Activated CD4-positive, alpha-beta T cell treated with anti-CD3 and anti-CD28 coated beads, Interleukin-2, amount 10 ng/mL, durations not matched to agents 7 days and 5 days (primary cell): ENCODE results near the gene ZNF579. TPM values are rescaled to one million over a fixed set of nuclear protein-coding genes. Genes with fewer than 3 reads are reported as not detected.

Experiments used
- CTCF ChIA-PET: fragments of 350-600 bp; sonication (Branson Sonifier 250); formaldehyde crosslinking; loops from one replicate; lab custom pipeline; 2021; ENCODE audit warnings: antibody characterized with exemption; lab: Charles Lee
- POLR2A ChIA-PET: fragments of 350-600 bp; sonication (Branson Sonifier 250); formaldehyde crosslinking; loops from one replicate; lab custom pipeline; 2021; ENCODE audit warnings: antibody characterized with exemption; lab: Charles Lee
- DNase-seq: peaks from one replicate; pipeline ENCODE4 v3.0.0-alpha.2; 2020
- H3K27ac Mint-ChIP-seq: one replicate; pipeline ENCODE4 v1.8.0; 2021; ENCODE audit warnings: mild to moderate bottlenecking, moderate library complexity, mixed read lengths
- H3K27me3 Mint-ChIP-seq: one replicate; pipeline ENCODE4 v1.8.0; 2021; ENCODE audit warnings: mixed read lengths
- H3K36me3 Mint-ChIP-seq: one replicate; pipeline ENCODE4 v1.8.0; 2021; ENCODE audit warnings: low read depth, mixed read lengths
- H3K4me1 Mint-ChIP-seq: one replicate; pipeline ENCODE4 v1.8.0; 2021; ENCODE audit warnings: mixed read lengths
- H3K4me3 Mint-ChIP-seq: one replicate; pipeline ENCODE4 v1.8.0; 2021; ENCODE audit warnings: mild to moderate bottlenecking, moderate library complexity, mixed read lengths
- H3K9me3 Mint-ChIP-seq: one replicate; pipeline ENCODE4 v1.8.0; 2021; ENCODE audit warnings: mixed read lengths
- total RNA-seq, 2 experiments: library from RNA; stranded (reverse); gene quantifications; one replicate each; pipeline ENCODE4 v1.2.3, GENCODE V29; 2021

ZNF579 gene
- total RNA-seq, 2 experiments from 2014 or later, result 7.0 to 8.0 TPM

DNA sequence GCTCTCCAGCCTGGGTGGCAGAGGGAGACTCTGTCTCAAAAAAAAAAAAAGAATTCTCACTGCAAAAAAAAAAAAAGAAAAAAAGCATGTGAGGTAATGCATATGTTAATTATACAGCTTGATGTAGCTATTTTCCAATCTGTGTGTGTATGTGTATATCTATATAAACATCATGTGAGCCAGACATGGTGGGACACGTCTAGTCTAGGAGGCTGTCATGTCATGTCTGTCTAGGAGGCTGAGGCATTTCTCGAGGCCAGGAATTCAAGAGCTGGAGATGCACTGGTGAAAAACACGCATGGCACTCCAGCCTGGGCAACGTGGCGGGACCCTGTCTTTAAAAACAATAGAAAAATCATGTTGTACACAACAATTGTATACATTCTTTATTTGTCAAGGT, 28.4 kb downstream of the ZNF579 start:
- peaks cover 7% of the 10 kb centered on the region for H3K27me3 Mint-ChIP-seq
- no peak for DNase-seq
- H3K4me1 Mint-ChIP-seq, result no peaks in the 10 kb centered on the region
- POLR2A ChIA-PET, result no interaction called here
- no peaks in the 10 kb centered on the region for H3K9me3 Mint-ChIP-seq
- no peaks in the 10 kb centered on the region for H3K36me3 Mint-ChIP-seq
- CTCF ChIA-PET, result interaction anchor here (0.7 to 1.1 kb wide), 2 partner anchors 74 to 293 kb away, joined by 3 read pairs; no protein-coding TSS in a partner anchor
- H3K4me3 Mint-ChIP-seq, result no peak overlapping the region
- no peak overlapping the region for H3K27ac Mint-ChIP-seq

DNA sequence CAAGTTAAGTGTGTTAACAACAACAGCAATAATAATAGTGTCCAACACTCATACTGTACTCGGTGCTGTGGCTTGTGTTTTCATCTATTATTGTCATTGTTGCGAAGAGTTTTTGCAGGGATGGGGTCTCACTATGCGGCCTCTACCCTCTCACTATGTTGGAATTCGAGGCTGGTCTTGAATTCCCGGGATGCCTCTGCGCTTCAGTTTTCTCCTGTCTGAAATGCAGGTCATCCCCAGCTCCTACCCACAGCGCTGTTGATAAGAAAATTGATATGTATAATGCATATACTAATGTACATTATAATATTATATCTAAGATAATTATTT, 30.4 kb downstream of the ZNF579 start:
- ChIA-PET CTCF (no interaction called here), POLR2A (no interaction called here)
- Mint-ChIP-seq H3K27ac (no peak overlapping the region), H3K4me1 (no peaks in the 10 kb centered on the region), H3K9me3 (no peaks in the 10 kb centered on the region), H3K36me3 (no peaks in the 10 kb centered on the region), H3K4me3 (no peak overlapping the region), H3K27me3 (peaks cover 7% of the 10 kb centered on the region)
- DNase-seq, result no peak

DNA sequence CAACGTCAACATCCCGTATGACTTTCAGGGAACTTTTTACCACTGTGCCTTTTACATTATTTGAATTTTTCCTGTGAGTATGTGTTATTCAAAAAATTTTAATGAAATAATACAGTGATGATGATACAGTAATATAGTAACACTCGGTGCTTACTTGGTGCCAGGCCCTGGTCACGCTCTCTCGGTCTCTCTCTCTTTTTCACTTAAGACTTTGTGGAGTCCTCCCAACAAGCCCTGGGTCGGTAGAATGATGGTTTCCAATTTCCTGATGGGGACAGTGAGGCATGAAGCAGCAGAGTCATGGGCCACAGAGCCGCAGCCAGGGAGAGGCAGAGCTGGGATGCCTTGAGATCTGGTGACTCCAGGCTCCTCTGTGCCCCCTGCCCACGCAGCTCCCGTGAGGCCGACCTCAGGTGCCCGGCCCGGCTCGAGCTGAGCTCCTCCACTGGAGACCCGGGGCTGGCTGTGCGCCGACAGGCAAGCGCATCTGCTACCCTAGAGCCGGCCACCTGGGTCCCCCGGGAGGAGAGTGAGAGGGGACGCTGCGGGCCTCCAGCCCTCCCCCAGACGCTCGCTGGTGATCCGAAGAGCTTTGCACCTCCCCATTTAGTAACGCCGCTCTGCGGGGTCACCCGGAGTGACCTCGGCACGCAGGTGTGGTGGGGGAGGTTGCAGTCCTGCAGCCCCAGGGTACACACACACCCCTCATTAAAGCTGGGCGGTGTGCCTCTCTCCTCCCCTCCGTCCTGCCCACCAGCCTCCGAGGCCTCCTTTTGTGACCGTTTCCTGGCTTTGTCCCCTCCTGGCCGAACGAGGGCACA, 30.9 kb downstream of the ZNF579 start:
- POLR2A ChIA-PET, result no interaction called here
- H3K36me3 Mint-ChIP-seq, result no peaks in the 10 kb centered on the region
- peaks cover 7% of the 10 kb centered on the region for H3K27me3 Mint-ChIP-seq
- H3K27ac Mint-ChIP-seq, result no peak overlapping the region
- CTCF ChIA-PET, result no interaction called here
- H3K9me3 Mint-ChIP-seq, result no peaks in the 10 kb centered on the region
- no peaks in the 10 kb centered on the region for H3K4me1 Mint-ChIP-seq
- no peak overlapping the region for H3K4me3 Mint-ChIP-seq
- DNase-seq, result no peak

DNA sequence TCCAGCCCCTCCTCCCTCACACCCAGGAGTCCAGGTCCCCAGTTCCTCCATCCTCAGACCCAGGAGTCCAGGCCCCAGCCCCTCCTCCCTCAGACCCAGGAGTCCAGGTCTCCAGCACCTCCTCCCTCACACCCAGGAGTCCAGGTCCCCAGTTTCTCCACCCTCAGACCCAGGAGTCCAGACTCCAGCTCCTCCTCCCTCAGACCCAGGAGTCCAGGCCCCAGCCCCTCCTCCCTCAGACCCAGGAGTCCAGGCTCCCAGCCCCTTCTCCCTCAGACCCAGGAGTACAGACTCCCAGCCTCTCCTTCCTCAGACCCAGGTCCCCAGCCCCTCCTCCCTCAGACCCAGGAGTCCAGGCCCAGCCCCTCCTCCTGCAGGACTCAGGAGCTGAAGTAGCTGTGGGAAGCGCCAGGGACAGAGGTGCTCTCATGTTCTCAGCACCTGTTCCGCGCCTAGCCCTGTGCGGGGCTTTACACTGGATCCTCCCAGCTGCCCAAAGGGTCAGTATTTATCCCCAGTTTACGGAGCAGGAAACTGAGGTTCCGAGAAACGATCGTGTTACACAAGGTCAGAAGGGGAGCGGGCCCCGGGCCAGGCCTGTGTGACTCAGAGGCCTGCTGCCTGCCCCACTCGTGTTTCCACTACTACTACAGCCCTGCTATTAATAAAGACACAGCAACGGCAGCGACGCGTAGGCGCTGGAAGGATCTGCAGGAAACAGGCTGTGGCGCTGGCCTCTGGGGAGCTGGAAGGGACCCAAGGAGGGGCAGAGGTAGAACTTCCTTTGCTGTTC, 33.6 kb downstream of the ZNF579 start:
- CTCF ChIA-PET, result interaction anchor here (0.6 to 0.7 kb wide), 2 partner anchors 53 to 615 kb away, joined by 3 to 4 read pairs; no protein-coding TSS in a partner anchor
- Mint-ChIP-seq H3K4me1 (no peaks in the 10 kb centered on the region), H3K27ac (no peak overlapping the region), H3K9me3 (no peaks in the 10 kb centered on the region), H3K27me3 (peaks cover 7% of the 10 kb centered on the region), H3K4me3 (no peak overlapping the region), H3K36me3 (no peaks in the 10 kb centered on the region)
- no peak for DNase-seq
- POLR2A ChIA-PET, result no interaction called here

DNA sequence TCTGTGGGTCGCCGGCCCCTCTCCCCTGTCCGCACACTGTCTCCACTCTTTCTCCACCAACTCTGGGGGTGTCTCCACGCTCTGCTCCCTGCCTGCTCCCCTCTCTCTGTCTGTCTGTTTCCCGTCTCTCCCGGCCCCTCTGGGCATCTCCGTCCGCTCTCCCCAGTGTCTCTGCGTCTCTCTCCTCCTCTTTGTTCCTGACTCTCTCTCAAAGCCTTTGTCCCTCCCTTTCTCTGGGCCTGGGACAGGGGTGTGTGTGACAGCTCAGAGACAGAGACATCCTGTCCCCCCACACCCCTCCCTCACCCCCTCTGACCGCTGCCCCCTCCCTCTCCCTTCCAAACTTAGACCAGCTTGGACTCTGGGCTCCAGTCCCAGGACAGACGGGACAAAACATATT, 34.6 kb downstream of the ZNF579 start:
- H3K36me3 Mint-ChIP-seq, result no peaks in the 10 kb centered on the region

DNA sequence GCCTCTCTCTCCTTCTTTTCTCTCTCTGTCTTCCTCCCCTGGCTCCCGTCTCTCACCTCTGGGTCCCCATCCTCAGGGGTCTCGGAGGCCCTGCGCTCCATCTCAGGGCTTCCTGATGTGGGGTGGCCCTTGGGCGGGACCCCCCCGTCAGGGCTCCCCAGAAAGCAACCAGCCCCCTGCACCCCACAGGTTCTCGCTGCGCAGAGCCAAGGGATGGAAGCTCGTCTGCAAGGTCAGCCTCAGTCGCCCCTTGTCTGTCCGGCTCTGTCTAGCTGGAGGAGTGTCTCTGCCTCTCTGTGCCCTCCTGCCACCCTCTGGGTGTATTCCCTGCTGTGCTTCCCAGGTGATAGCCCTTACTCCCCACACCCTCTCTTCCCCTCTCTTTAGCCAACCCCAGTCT, 35.2 kb downstream of the ZNF579 start, which contains the start of gene SBK3:
TSS of gene SBK3 (minus strand) at position 101 of the 400 bp plus-strand sequence. CDS start at position 101, 0 bp downstream.
- Mint-ChIP-seq H3K9me3 (no peaks in the 10 kb centered on the region), H3K4me3 (no peak within 1 kb of the TSS), H3K27me3 (peaks cover 7% of the 10 kb centered on the region), H3K27ac (no peak within 1 kb of the TSS), H3K4me1 (no peaks in the 10 kb centered on the region), H3K36me3 (no peaks in the 10 kb centered on the region)
- DNase-seq, result no peak
- ChIA-PET POLR2A (no interaction called here), CTCF (no interaction called here)

More for the DNA sequence above, 34.6 kb downstream of the ZNF579 start:
- Mint-ChIP-seq H3K4me3 (no peak overlapping the region), H3K27me3 (peaks cover 7% of the 10 kb centered on the region), H3K27ac (no peak overlapping the region), H3K4me1 (no peaks in the 10 kb centered on the region), H3K9me3 (no peaks in the 10 kb centered on the region)
- DNase-seq, result no peak
- ChIA-PET POLR2A (no interaction called here), CTCF (interaction anchor here (0.7 kb wide), 1 partner anchor 52 kb away, joined by 4 read pairs; no protein-coding TSS in a partner anchor)

DNA sequence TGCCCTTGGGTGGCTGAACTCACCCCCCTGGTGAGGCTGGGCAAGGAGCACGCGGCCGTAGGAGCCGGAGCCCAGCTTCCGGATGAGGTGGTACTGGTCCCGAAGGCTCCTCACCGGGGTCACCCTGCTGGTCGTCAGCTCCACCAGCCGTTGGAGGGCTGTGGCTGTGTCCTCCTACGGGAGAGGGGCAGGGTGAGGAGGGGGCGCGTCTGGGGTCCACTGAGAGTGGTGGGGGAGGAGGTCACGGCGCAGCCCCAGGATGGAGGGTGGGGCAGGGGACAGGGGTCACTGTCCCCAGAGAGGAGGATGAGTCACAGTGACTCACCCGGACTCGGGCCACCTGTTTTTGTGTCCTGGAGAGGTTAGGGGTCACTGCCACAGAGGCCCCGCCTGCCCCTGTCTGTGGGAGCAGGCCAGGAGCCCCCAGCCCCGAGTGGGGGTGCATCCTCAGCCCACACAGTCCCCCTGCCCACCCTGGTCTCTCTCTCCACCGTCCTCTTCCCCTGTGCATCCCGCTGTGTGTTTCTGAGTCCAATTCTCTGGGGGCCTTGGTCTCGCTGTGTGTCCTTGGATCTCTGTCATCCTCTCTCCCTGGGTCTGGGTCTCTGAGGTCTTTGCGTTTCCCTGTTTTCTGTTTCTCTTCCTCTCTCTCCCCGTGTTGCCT, 35.7 kb downstream of the ZNF579 start:
- H3K4me1 Mint-ChIP-seq, result no peaks in the 10 kb centered on the region
- DNase-seq, result no peak
- ChIA-PET CTCF (no interaction called here), POLR2A (no interaction called here)
- H3K27me3 Mint-ChIP-seq, result peaks cover 7% of the 10 kb centered on the region
- H3K4me3 Mint-ChIP-seq, result no peak overlapping the region
- no peaks in the 10 kb centered on the region for H3K36me3 Mint-ChIP-seq
- H3K27ac Mint-ChIP-seq, result no peak overlapping the region
- H3K9me3 Mint-ChIP-seq, result no peaks in the 10 kb centered on the region

DNA sequence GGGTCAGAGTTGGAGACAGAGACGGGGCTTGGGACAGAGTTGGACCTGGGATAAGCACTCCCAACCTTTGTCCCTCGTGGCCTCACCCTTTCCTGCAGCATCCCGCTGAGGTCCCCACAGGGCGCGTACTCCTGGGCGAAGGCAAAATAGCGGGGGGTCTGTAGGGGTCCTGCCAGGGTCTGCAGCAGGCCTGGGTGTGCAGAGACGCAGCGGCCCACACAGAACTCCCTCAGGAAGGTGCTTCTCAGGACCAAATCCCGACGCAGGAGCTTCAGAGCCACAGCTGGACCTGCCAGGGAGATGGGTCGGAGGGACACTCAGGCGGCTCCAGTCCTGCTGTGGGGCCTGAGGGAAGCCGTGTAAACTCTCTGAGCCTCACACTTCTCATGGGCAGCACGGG, 36.6 kb downstream of the ZNF579 start:
- Mint-ChIP-seq H3K36me3 (no peaks in the 10 kb centered on the region), H3K27me3 (peaks cover 7% of the 10 kb centered on the region), H3K27ac (no peak overlapping the region), H3K4me1 (no peaks in the 10 kb centered on the region), H3K4me3 (no peak overlapping the region), H3K9me3 (no peaks in the 10 kb centered on the region)
- DNase-seq, result no peak
- CTCF ChIA-PET, result interaction anchor here (0.6 kb wide), 1 partner anchor 161 kb away, joined by 3 read pairs; no protein-coding TSS in a partner anchor
- POLR2A ChIA-PET, result no interaction called here

DNA sequence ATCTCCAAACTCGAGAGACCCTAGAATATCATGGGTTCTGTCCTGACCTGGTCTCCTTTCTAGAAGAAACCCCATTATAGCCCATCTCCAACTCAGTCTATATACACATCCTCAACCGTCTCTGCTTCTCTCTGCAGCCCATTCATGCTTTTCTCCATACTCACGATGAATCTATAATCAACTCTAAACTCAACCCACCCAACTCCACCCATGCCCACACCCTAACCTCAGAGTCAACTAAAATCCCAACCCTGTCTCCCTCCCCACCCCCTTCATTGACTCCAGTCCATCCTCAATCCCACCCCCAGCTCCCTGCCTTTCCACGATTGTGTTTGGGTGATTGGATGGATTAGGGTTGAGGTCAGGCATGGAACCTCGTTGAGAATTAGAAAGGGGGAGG, 37.1 kb downstream of the ZNF579 start:
- ChIA-PET POLR2A (no interaction called here), CTCF (interaction anchor here (0.6 kb wide), 1 partner anchor 160 kb away, joined by 3 read pairs; no protein-coding TSS in a partner anchor)
- Mint-ChIP-seq H3K36me3 (no peaks in the 10 kb centered on the region), H3K27me3 (peaks cover 7% of the 10 kb centered on the region), H3K9me3 (no peaks in the 10 kb centered on the region), H3K4me1 (no peaks in the 10 kb centered on the region), H3K4me3 (no peak overlapping the region), H3K27ac (no peak overlapping the region)
- DNase-seq, result no peak

DNA sequence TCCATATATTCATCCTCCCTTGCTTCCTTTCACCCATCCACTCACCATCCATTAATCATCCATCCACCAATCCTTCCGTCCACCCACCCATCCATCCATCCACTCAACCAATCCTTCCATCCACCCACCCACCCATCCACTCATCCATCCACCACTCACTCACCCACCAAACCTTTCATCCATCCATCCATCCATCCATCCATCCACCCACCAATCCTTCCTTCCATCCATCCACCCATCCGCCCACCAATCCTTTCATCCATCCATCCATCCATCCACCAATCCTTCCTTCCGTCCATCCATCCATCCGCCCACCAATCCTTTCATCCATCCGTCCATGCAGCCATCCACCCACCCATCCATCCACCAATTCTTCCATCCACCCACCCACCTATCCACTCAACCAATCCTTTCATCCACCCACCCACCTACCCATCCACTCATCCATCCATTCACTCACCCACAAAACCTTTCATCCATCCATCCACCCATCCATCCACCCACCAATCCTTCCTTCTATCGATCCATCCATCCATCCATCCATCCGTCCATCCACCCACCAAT, 38.3 kb downstream of the ZNF579 start:
- CTCF ChIA-PET, result no interaction called here
- H3K36me3 Mint-ChIP-seq, result no peaks in the 10 kb centered on the region
- DNase-seq, result no peak
- no peak overlapping the region for H3K27ac Mint-ChIP-seq
- no peak overlapping the region for H3K4me3 Mint-ChIP-seq
- H3K4me1 Mint-ChIP-seq, result no peaks in the 10 kb centered on the region
- POLR2A ChIA-PET, result no interaction called here
- H3K9me3 Mint-ChIP-seq, result no peaks in the 10 kb centered on the region
- H3K27me3 Mint-ChIP-seq, result no peaks in the 10 kb centered on the region

DNA sequence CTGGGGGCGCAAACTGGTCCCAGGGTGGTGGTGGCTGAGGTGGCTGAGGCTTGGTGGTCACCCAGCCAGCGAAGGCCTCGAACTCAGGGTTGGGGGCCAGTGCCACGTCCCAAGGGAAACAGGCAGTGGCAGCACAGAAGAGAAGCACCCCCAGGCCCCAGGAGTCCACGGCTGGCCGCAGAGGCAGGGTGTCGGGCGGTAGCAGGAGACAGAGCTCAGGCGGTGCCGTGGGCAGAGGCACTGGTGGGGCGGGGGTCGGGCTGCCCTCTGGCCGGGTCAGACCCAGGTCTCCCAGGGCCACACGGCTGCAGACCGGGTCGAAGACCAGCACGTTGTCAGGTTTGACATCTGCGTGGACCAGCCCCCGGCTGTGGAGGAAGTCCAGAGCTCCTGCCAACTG, 39.6 kb downstream of the ZNF579 start:
- POLR2A ChIA-PET, result no interaction called here
- CTCF ChIA-PET, result interaction anchor here (0.5 to 0.6 kb wide), 2 partner anchors 34 to 127 kb away, joined by 3 read pairs; no protein-coding TSS in a partner anchor
- Mint-ChIP-seq H3K27me3 (no peaks in the 10 kb centered on the region), H3K36me3 (no peaks in the 10 kb centered on the region), H3K4me1 (no peaks in the 10 kb centered on the region), H3K27ac (no peak overlapping the region), H3K4me3 (no peak overlapping the region), H3K9me3 (no peaks in the 10 kb centered on the region)
- no peak for DNase-seq

DNA sequence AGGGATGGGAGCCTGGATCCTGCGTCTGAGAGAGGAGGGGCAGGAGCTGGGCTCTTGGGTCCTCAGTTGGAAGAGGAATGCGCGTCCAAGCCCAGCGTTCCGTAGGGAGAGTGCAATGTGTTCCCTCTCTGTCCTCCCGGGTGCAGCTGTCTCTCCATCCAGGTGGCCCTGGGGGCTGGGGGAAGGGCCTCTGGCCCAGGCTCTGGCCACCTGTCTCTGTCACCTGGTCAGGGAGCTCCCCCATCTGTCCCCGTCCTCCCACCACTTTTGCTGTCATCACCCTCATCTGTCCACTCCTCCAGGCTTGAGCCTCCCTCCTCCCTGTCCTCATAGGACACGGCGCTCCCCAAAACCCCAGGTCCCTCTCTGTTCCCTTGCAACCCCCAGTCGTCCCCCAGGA, 40.0 kb downstream of the ZNF579 start:
- CTCF ChIA-PET, result interaction anchor here (0.5 to 0.7 kb wide), 3 partner anchors 34 to 407 kb away, joined by 3 read pairs; partner anchors contain the start of gene NLRP8
- Mint-ChIP-seq H3K4me3 (no peak overlapping the region), H3K27ac (no peak overlapping the region), H3K4me1 (no peaks in the 10 kb centered on the region), H3K36me3 (no peaks in the 10 kb centered on the region), H3K27me3 (no peaks in the 10 kb centered on the region), H3K9me3 (no peaks in the 10 kb centered on the region)
- DNase-seq, result no peak
- POLR2A ChIA-PET, result no interaction called here
